GM12878 (cell line): Measurements from ENCODE around the gene URB1. TPM values are rescaled to one million over a fixed set of nuclear protein-coding genes. Genes with fewer than 3 reads are reported as not detected.

Source experiments
- ATAC-seq: fragments of 200-7000 bp; cut with Tn5 transposase; 3 replicates; pipeline ENCODE4 v1.9.1; 2020; ENCODE audit warnings: mild to moderate bottlenecking, moderate library complexity
- BruUV-seq: library from RNA; stranded (reverse); fragments of 400-500 nt; replicated peaks from 2 replicates; lab custom pipeline; 2021; lab: Mats Ljungman, UMichigan
- CTCF ChIA-PET: fragments of 300-600 bp; sonication (Branson Sonifier 250); formaldehyde crosslinking; extraction: SDS; loops from one replicate; lab custom pipeline; 2021; ENCODE audit warnings: inconsistent platforms; lab: Yijun Ruan, JAX
- POLR2A ChIA-PET: fragments of 350-600 bp; formaldehyde crosslinking; extraction: SDS; loops from one replicate; lab custom pipeline; 2021; ENCODE audit warnings: inconsistent platforms; lab: Charles Lee
- RAD21 ChIA-PET: fragments of 300-600 bp; sonication (Branson Sonifier 250); formaldehyde crosslinking; loops from one replicate; lab custom pipeline; 2023; ENCODE audit warnings: antibody characterized with exemption; ENCODE audit not compliant: unreplicated experiment; lab: Charles Lee
- SMC1A ChIA-PET: fragments of 300-600 bp; sonication (Branson Sonifier 250); formaldehyde crosslinking; loops from one replicate; lab custom pipeline; 2023; ENCODE audit not compliant: unreplicated experiment, uncharacterized antibody; lab: Charles Lee
- DNase-seq: peaks from one replicate; pipeline ENCODE4 v3.0.0-alpha.2; 2011; ENCODE audit warnings: low read depth, low spot score
- FAIRE-seq: peaks from 3 replicates; lab custom pipeline; 2011; peaks lifted over from hg19 to GRCh38; lab: Jason Lieb, UNC
- H2AFZ ChIP-seq: 2 replicates; pipeline ENCODE4 v1.6.0; 2011; ENCODE audit warnings: low read depth, low read length, control low read depth; ENCODE audit not compliant: control insufficient read depth
- H3K27ac ChIP-seq: 2 replicates; pipeline ENCODE4 v1.5.1; 2011; ENCODE audit warnings: control low read depth; ENCODE audit not compliant: control insufficient read depth, insufficient read depth
- H3K27me3 ChIP-seq, 2 experiments: replicated peaks in 1 of 2; 2 replicates each; pipeline versions ENCODE4 v1.6.0 to v1.6.1; 2011; ENCODE audit warnings: low read length in 1 of 2; ENCODE audit not compliant: control insufficient read depth in 2 of 2, insufficient read depth in 2 of 2
- H3K36me3 ChIP-seq, 2 experiments: 2 replicates each; pipeline ENCODE4 v1.5.1; 2011; ENCODE audit warnings: low read length in 1 of 2; ENCODE audit not compliant: control insufficient read depth in 2 of 2, insufficient read depth in 2 of 2
- H3K4me1 ChIP-seq: 2 replicates; pipeline ENCODE4 v1.6.1; 2011; ENCODE audit warnings: mild to moderate bottlenecking, low read length, moderate library complexity, mixed read lengths; ENCODE audit not compliant: control insufficient read depth, insufficient read depth
- H3K4me2 ChIP-seq: 2 replicates; pipeline ENCODE4 v1.6.0; 2011; ENCODE audit warnings: control low read depth; ENCODE audit not compliant: control insufficient read depth, insufficient read depth
- H3K4me3 ChIP-seq: fragments of 200-600 bp; sonication (generic); 2 replicates; pipeline ENCODE4 v1.5.1; 2016
- H3K79me2 ChIP-seq: 2 replicates; pipeline ENCODE4 v1.6.0; 2011; ENCODE audit warnings: low read length; ENCODE audit not compliant: control insufficient read depth, insufficient read depth
- H3K9ac ChIP-seq: 2 replicates; pipeline ENCODE4 v1.8.0; 2011; ENCODE audit warnings: low read length, control low read depth, mixed read lengths; ENCODE audit not compliant: control insufficient read depth, insufficient read depth
- H3K9me3 ChIP-seq: replicated peaks from 3 replicates; pipeline ENCODE4 v1.5.1; 2011; ENCODE audit warnings: mild to moderate bottlenecking, low read length; ENCODE audit not compliant: control insufficient read depth, insufficient read depth
- H4K20me1 ChIP-seq: 2 replicates; pipeline ENCODE4 v1.6.0; 2011; ENCODE audit not compliant: control insufficient read depth, insufficient read depth
- GATAD2B ChIP-seq: fragments of 450-650 bp; conservative IDR thresholded peaks from 2 replicates; pipeline ENCODE4 v1.6.1; 2017; ENCODE audit warnings: low read depth, mild to moderate bottlenecking, moderate library complexity
- HDAC6 ChIP-seq: fragments of 200-600 bp; sonication (generic); IDR thresholded peaks from one replicate; pipeline ENCODE4 v1.8.0; 2017; ENCODE audit warnings: antibody characterized with exemption; ENCODE audit not compliant: unreplicated experiment
- PAX5 ChIP-seq: IDR thresholded peaks from 2 replicates; pipeline ENCODE4 v1.6.1; 2011; ENCODE audit warnings: low read depth, low read length, borderline replicate concordance
- RUNX3 ChIP-seq: IDR thresholded peaks from 2 replicates; pipeline ENCODE4 v1.6.1; 2012; ENCODE audit warnings: low read length, inconsistent platforms
- YBX1 ChIP-seq: fragments of 450-650 bp; IDR thresholded peaks from 2 replicates; pipeline ENCODE4 v1.6.1; 2016; ENCODE audit warnings: antibody characterized with exemption
- WGBS: methylation state at CpG from one replicate; pipeline ENCODE4 v1.1.6; 2016; ENCODE audit warnings: low lambda C conversion rate; ENCODE audit not compliant: insufficient replicate concordance, insufficient coverage; ENCODE audit errors: missing lambda C conversion rate; 5-methylcytosine and 5-hydroxymethylcytosine counted together
- in situ Hi-C: fragments of 300-500 bp; cut with MboI; formaldehyde crosslinking; loops from 9 replicates; pipeline ENCODE4 v1.14.3; 2018; ENCODE audit warnings: mixed read lengths
- intact Hi-C: fragments of 100-400 bp; cut with micrococcal nuclease; formaldehyde crosslinking; loops from one replicate; pipeline ENCODE4 v1.14.2; 2022; ENCODE audit not compliant: unreplicated experiment
- polyA plus RNA-seq, 11 experiments: library from polyadenylated mRNA; depleted of rRNA in 4 of 11; unstranded in 6 of 11; stranded (reverse) in 5 of 11; fragments of >200 nt; fragmentation: Nextera tagmentation in 4 of 11; fragmentation: Illumina TruSeq in 1 of 11; extraction: Ambion mirVana in 4 of 11; extraction: Trizol in 1 of 11; gene quantifications; 1 replicate in 1 of 11; 2 replicates in 10 of 11; pipeline versions ENCODE4 v1.2.1 to v1.2.3, GENCODE V29; 2011 to 2016; ENCODE audit warnings: inconsistent platforms in 2 of 11, missing spikeins in 2 of 11, low read depth in 1 of 11
- total RNA-seq, 4 experiments: library from RNA; depleted of rRNA in 3 of 4; stranded (reverse); fragments of >200 nt in 3 of 4; fragmentation: Illumina TruSeq in 1 of 4; extraction: Trizol in 1 of 4; gene quantifications; 2 replicates each; pipeline versions ENCODE4 v1.2.1 to v1.2.3, GENCODE V29; 2013 to 2021
- TF ChIP-seq, protein P1 (sequence below): fragments of 150-350 bp; IDR thresholded peaks from 2 replicates; pipeline ENCODE4 v1.6.1; 2014; ENCODE audit warnings: mild to moderate bottlenecking, low read depth, low read length
- TF ChIP-seq, protein P2 (sequence below): fragments of 450-650 bp; IDR thresholded peaks from 2 replicates; pipeline ENCODE4 v1.6.1; 2016; ENCODE audit warnings: mild to moderate bottlenecking
- TF ChIP-seq, protein P3 (sequence below): fragments of 450-650 bp; IDR thresholded peaks from 2 replicates; pipeline ENCODE4 v1.6.1; 2018; ENCODE audit warnings: mild to moderate bottlenecking, low read depth, moderate library complexity; ENCODE audit not compliant: partially characterized antibody

Gene URB1
- total and polyA plus RNA-seq, 10 of the 15 experiments (the other 5 are each of a cell fraction or from before 2014, with no cell fraction given) = 0.56 to 23.2 (median 8.9) TPM

DNA sequence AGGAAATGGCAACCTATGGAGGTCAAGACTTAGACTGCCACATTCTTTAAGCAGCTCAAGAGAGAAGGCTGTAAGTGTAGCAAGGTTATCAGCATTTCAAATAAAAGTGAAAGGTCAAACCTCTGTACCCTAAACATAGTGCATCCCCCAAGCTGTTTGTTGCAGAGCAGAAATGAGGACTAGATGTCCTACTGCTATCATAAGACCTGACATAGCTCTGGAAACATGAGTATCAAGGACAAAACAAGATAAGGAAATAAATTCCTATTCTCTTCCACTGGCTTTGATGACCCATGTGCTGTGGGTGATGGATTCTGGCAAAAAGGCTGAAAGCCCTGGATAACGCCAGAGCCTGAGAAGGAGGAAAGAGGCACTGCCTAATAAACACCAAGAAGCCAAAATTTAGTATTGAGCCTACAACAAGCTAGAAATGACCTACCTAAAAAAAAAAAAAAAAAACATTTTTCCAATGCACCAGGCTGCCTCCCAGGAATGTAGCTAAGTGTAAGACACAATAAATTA lies 35.9 kb downstream of the URB1 start (continued):
- TF ChIP-seq, protein P1, sequence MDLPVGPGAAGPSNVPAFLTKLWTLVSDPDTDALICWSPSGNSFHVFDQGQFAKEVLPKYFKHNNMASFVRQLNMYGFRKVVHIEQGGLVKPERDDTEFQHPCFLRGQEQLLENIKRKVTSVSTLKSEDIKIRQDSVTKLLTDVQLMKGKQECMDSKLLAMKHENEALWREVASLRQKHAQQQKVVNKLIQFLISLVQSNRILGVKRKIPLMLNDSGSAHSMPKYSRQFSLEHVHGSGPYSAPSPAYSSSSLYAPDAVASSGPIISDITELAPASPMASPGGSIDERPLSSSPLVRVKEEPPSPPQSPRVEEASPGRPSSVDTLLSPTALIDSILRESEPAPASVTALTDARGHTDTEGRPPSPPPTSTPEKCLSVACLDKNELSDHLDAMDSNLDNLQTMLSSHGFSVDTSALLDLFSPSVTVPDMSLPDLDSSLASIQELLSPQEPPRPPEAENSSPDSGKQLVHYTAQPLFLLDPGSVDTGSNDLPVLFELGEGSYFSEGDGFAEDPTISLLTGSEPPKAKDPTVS = no peak
- TF ChIP-seq, protein P2, sequence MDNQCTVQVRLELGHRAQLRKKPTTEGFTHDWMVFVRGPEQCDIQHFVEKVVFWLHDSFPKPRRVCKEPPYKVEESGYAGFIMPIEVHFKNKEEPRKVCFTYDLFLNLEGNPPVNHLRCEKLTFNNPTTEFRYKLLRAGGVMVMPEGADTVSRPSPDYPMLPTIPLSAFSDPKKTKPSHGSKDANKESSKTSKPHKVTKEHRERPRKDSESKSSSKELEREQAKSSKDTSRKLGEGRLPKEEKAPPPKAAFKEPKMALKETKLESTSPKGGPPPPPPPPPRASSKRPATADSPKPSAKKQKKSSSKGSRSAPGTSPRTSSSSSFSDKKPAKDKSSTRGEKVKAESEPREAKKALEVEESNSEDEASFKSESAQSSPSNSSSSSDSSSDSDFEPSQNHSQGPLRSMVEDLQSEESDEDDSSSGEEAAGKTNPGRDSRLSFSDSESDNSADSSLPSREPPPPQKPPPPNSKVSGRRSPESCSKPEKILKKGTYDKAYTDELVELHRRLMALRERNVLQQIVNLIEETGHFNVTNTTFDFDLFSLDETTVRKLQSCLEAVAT = no peak
- TF ChIP-seq, protein P3, sequence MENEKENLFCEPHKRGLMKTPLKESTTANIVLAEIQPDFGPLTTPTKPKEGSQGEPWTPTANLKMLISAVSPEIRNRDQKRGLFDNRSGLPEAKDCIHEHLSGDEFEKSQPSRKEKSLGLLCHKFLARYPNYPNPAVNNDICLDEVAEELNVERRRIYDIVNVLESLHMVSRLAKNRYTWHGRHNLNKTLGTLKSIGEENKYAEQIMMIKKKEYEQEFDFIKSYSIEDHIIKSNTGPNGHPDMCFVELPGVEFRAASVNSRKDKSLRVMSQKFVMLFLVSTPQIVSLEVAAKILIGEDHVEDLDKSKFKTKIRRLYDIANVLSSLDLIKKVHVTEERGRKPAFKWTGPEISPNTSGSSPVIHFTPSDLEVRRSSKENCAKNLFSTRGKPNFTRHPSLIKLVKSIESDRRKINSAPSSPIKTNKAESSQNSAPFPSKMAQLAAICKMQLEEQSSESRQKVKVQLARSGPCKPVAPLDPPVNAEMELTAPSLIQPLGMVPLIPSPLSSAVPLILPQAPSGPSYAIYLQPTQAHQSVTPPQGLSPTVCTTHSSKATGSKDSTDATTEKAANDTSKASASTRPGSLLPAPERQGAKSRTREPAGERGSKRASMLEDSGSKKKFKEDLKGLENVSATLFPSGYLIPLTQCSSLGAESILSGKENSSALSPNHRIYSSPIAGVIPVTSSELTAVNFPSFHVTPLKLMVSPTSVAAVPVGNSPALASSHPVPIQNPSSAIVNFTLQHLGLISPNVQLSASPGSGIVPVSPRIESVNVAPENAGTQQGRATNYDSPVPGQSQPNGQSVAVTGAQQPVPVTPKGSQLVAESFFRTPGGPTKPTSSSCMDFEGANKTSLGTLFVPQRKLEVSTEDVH = no peak
- TF ChIP-seq, all 136 proteins: peak for 0

DNA sequence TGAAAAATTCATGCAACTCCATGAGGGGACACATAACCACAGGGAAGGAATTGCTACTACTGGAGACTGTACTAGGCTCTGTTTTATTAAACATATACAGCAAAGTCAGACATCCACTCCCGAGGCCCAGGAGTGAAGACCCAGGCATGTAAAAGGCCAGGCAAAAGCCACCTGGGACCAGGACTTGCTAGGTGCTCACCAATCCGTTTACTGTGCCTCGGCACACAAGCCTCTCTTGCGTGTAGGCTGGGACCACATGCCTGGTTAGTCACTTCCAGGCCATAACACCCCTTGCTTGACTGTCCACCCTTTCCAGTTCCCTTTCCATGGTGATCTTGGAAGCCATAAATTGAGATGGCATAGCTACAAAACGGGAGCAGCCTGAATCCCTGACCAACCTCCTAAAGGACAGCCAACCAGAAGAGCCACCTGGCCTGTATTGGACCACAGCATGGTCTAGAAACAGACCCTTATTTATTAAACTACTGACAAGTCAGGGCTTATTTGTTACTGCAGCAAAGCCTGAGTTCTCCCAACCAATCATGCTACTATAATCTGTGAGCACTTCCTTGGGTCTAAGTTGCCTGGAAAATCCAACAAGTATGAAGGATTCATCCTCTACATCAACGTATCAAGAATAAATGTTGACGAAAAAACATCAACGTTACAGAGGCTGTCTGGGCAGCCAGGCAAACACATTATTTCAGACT lies 39.7 kb downstream of the URB1 start:
- ATAC-seq (no peak), FAIRE-seq (no peak), DNase-seq (no peak)
- RAD21 ChIA-PET = no interaction called here
- peaks cover 38 to 40% of the 10 kb centered on the region in 2 experiments; a peak in 3 of 4 replicates for H3K36me3 ChIP-seq
- no peaks in the 10 kb centered on the region for H3K27me3 ChIP-seq
- no TSS peak for BruUV-seq
- H3K27ac ChIP-seq = no peak overlapping the region
- peaks cover 7% of the 10 kb centered on the region for H3K4me1 ChIP-seq
- no peak overlapping the region for H3K9ac ChIP-seq
- H3K79me2 ChIP-seq = no peaks in the 10 kb centered on the region
- no peak overlapping the region for H3K4me2 ChIP-seq
- H2AFZ ChIP-seq = no peak overlapping the region
- TF ChIP-seq HDAC6 (no peak), YBX1 (no peak), RUNX3 (no peak), GATAD2B (no peak), PAX5 (no peak)
- SMC1A ChIA-PET = no interaction called here
- intact Hi-C loops (no loop called here), in situ Hi-C loops (no loop called here)
- H3K9me3 ChIP-seq = no peaks in the 10 kb centered on the region
- 86% methylated on average over 8 of the region's 8 CpGs for WGBS
- CTCF ChIA-PET = no interaction called here
- POLR2A ChIA-PET = no interaction called here
- no peaks in the 10 kb centered on the region for H4K20me1 ChIP-seq
- no peak overlapping the region for H3K4me3 ChIP-seq
